Renal pelvis (tissue), 4 donors: ENCODE data around the gene BLCAP. TPM values are rescaled to one million over a fixed set of nuclear protein-coding genes. Genes with fewer than 3 reads are reported as not detected.
A peak's percentile ranks its signal among the peaks of the same experiment; 100 is the strongest.

ENCODE experiments used
- DNase-seq: peaks from one replicate; pipeline ENCODE4 v3.0.0-alpha.2; 2013
- polyA plus RNA-seq, 3 donors: library from polyadenylated mRNA; unstranded; fragments of 120-200 nt; gene quantifications; one replicate each; pipeline ENCODE4 v1.2.1, GENCODE V29; 2013; ENCODE audit not compliant: insufficient read length in 3 of 3

BLCAP gene
- polyA plus RNA-seq, 3 donors, result 84.8 to 91.1 (median 87.4) TPM

GRCh38 chr20:37520419-37520955 lies 7.2 kb downstream of the BLCAP start:
- DNase-seq, result no peak

- DNase-seq, result peak; percentile 27
Observed at GRCh38 chr20:37519508-37520418, 7.9 kb downstream of the BLCAP start.

- peak; percentile 70 for DNase-seq
Observed at GRCh38 chr20:37518606-37519507, 8.8 kb downstream of the BLCAP start.

- no peak for DNase-seq
Observed at GRCh38 chr20:37518059-37518458, 9.6 kb downstream of the BLCAP start.

- DNase-seq, result peak; percentile 60
Observed at GRCh38 chr20:37516811-37517750, 10.6 kb downstream of the BLCAP start.

- DNase-seq, result no peak
Observed at GRCh38 chr20:37515876-37516275, 11.8 kb downstream of the BLCAP start.

- DNase-seq, result no peak
Observed at GRCh38 chr20:37513779-37514359, 13.8 kb downstream of the BLCAP start.

- no peak for DNase-seq
Observed at GRCh38 chr20:37511610-37512275, 15.9 kb downstream of the BLCAP start.

GRCh38 chr20:37510226-37510625 lies 17.4 kb downstream of the BLCAP start:
- no peak for DNase-seq

GRCh38 chr20:37506152-37506725 lies 21.4 kb downstream of the BLCAP start:
- no peak for DNase-seq

- DNase-seq, result no peak
Observed at GRCh38 chr20:37505263-37506151, 22.2 kb downstream of the BLCAP start.

- DNase-seq, result peak; percentile 30
Observed at GRCh38 chr20:37504404-37505096, 23.1 kb downstream of the BLCAP start.

- no peak for DNase-seq
Observed at GRCh38 chr20:37503256-37503927, 24.3 kb downstream of the BLCAP start.

GRCh38 chr20:37502654-37503053 lies 25.0 kb downstream of the BLCAP start:
- DNase-seq, result no peak

GRCh38 chr20:37501940-37502339 lies 25.7 kb downstream of the BLCAP start:
- DNase-seq, result no peak

- no peak for DNase-seq
Observed at GRCh38 chr20:37500311-37500710, 27.4 kb downstream of the BLCAP start.

GRCh38 chr20:37498066-37498665 lies 29.5 kb downstream of the BLCAP start:
- no peak for DNase-seq
